ENCODE data around the gene PYGB. TPM values are rescaled to one million over a fixed set of nuclear protein-coding genes. Genes with fewer than 3 reads are reported as not detected.

The PYGB gene
- total RNA-seq, 1 experiment from 2014 or later, result 435 TPM

DNA sequence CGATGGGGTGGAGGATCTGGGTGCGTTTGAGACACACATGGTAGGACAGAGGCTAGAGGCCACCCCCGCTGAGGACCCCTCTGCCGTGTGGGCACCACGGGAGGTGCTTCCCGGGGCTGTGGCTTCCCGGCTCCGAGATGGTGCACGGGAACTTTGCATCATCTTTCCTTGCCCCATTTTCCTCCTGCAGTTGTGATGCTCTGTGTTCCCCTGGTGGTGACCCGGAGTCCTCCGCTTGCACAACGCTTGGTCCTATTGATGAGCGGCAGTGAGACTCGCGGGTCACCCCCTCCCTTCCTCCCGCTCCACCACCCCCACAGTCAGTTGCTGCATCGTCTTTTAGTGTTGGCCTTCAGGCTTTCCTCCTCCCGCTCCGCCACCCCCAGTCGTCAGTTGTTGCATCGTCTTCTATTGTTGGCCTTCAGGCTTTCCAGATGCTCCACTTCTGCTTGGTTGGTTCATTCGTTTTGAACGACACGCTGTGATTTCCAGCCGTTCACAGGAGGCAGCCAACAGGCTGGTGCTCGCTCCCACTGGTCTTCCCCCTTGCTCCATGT, 37.3 kb downstream of the PYGB start:
- H3K27ac Mint-ChIP-seq (ENCODE audit: low read depth, unreplicated experiment), result peak overlapping the region; percentile 64
- TF ChIP-seq, protein P1, sequence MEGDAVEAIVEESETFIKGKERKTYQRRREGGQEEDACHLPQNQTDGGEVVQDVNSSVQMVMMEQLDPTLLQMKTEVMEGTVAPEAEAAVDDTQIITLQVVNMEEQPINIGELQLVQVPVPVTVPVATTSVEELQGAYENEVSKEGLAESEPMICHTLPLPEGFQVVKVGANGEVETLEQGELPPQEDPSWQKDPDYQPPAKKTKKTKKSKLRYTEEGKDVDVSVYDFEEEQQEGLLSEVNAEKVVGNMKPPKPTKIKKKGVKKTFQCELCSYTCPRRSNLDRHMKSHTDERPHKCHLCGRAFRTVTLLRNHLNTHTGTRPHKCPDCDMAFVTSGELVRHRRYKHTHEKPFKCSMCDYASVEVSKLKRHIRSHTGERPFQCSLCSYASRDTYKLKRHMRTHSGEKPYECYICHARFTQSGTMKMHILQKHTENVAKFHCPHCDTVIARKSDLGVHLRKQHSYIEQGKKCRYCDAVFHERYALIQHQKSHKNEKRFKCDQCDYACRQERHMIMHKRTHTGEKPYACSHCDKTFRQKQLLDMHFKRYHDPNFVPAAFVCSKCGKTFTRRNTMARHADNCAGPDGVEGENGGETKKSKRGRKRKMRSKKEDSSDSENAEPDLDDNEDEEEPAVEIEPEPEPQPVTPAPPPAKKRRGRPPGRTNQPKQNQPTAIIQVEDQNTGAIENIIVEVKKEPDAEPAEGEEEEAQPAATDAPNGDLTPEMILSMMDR (IDR thresholded peaks at IDR 0.05; ENCODE audit: unreplicated experiment), result no peak
- no peak for DNase-seq (ENCODE audit: unreplicated experiment)
- BruUV-seq (replicated peaks), result no TSS peak
- ChIA-PET POLR2A (interaction anchor here (1.0 to 1.8 kb wide), 4 partner anchors 8 to 62 kb away, joined by 3 to 9 read pairs (median 5); no protein-coding TSS in a partner anchor), CTCF (interaction anchor here (1.5 to 1.7 kb wide), 2 partner anchors 11 to 15 kb away, joined by 3 to 8 read pairs; no protein-coding TSS in a partner anchor)
- H3K4me3 Mint-ChIP-seq (ENCODE audit: unreplicated experiment), result no peak overlapping the region
- H3K27me3 Mint-ChIP-seq (ENCODE audit: insufficient read depth, unreplicated experiment), result no peaks in the 10 kb centered on the region
- peaks cover 100% of the 10 kb centered on the region for H3K36me3 Mint-ChIP-seq (ENCODE audit: insufficient read depth, unreplicated experiment)
- no peaks in the 10 kb centered on the region for H3K9me3 Mint-ChIP-seq (ENCODE audit: unreplicated experiment)
- H3K4me1 Mint-ChIP-seq (ENCODE audit: insufficient read depth, unreplicated experiment), result peaks cover 9% of the 10 kb centered on the region
- intact Hi-C loops (cut with micrococcal nuclease), result no loop called here

DNA sequence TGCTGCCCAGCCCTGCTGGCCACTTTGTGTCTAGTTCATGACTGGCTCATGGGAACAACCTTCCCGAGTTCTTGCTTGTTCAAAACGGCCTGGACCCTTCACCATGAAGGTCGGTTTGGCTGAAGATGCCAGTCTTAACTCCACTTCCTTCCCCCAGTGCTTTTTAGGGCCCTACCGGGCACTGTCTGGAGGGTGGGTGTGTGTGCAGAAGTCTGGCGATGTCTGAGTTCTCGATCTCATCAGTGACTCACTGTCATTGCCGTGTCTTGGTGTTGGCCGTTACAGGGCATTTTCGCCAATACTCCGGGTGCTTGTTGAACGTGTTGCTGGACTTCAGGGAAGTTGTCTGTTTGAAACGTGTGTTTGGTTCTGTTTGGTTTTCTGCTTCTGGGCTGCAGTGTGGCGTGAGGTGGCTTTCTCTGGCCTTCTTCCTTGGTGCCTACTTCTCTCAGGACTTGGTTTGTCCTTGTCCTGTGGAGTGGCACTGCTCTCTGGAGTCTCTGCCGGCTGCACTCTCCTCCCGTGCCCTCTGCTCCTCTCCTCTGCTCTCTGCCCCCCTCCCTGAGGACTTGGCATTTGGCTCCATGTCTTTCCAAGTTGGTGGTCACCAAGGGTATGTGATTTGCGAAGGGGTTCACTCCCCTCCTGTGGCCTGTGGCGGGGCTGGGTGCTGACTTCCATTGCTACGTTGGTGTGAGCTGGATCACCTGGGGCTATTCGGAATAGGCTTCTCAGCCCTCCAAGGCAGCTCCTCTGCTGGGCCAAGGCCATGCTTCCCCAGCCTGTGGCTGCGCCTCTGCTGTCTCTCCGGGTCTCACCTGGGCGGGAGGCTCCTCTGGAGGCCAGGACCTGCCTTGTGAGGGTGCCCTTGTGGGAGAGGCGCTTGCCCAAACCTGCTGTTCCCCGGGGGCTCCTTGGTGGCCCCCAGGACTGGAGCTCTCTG, 38.2 kb downstream of the PYGB start:
- H3K4me1 Mint-ChIP-seq (ENCODE audit: insufficient read depth, unreplicated experiment), result peaks cover 9% of the 10 kb centered on the region
- peaks cover 100% of the 10 kb centered on the region for H3K36me3 Mint-ChIP-seq (ENCODE audit: insufficient read depth, unreplicated experiment)
- H3K27me3 Mint-ChIP-seq (ENCODE audit: insufficient read depth, unreplicated experiment), result no peaks in the 10 kb centered on the region
- no TSS peak for BruUV-seq (replicated peaks)
- CTCF ChIA-PET, result interaction anchor here (0.6 to 1.5 kb wide), 4 partner anchors 14 to 269 kb away, joined by 3 to 4 read pairs (median 3); no protein-coding TSS in a partner anchor
- no peak overlapping the region for H3K4me3 Mint-ChIP-seq (ENCODE audit: unreplicated experiment)
- H3K27ac Mint-ChIP-seq (ENCODE audit: low read depth, unreplicated experiment), result peak overlapping the region; percentile 64
- DNase-seq (ENCODE audit: unreplicated experiment), result no peak
- TF ChIP-seq, protein P1 (IDR thresholded peaks at IDR 0.05; ENCODE audit: unreplicated experiment), result no peak
- no peaks in the 10 kb centered on the region for H3K9me3 Mint-ChIP-seq (ENCODE audit: unreplicated experiment)
- POLR2A ChIA-PET, result interaction anchor here (0.9 to 1.3 kb wide), 2 partner anchors 10 to 100 kb away, joined by 3 to 4 read pairs; no protein-coding TSS in a partner anchor
- intact Hi-C loops (cut with micrococcal nuclease), result no loop called here

DNA sequence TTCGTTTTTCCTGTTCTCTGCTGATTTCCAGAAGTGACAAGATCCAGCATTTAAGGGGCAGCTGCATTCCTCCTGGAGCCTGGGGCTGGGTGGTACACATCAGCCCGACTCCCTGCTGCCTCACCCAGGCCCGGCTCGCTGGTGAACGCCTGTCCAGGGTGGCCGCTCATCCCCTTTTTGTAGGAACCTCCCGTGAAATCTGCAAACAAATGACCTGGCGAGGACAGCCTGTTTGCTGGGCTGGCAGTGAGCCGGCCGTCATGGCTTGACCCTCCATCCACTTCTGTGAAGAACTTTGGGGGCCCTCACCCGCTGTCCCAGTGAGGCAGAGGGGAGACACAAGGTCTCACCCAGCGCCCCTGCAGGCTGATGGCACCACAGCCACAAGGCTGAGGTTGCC, 39.0 kb downstream of the PYGB start:
- H3K27me3 Mint-ChIP-seq (ENCODE audit: insufficient read depth, unreplicated experiment), result no peaks in the 10 kb centered on the region
- no peak overlapping the region for H3K4me3 Mint-ChIP-seq (ENCODE audit: unreplicated experiment)
- ChIA-PET POLR2A (interaction anchor here (0.9 to 1.3 kb wide), 2 partner anchors 9 to 101 kb away, joined by 3 to 4 read pairs; no protein-coding TSS in a partner anchor), CTCF (interaction anchor here (0.6 to 1.0 kb wide), 2 partner anchors 16 to 269 kb away, joined by 3 to 4 read pairs; no protein-coding TSS in a partner anchor)
- no peaks in the 10 kb centered on the region for H3K9me3 Mint-ChIP-seq (ENCODE audit: unreplicated experiment)
- peaks cover 9% of the 10 kb centered on the region for H3K4me1 Mint-ChIP-seq (ENCODE audit: insufficient read depth, unreplicated experiment)
- BruUV-seq (replicated peaks), result no TSS peak
- DNase-seq (ENCODE audit: unreplicated experiment), result no peak
- no peak overlapping the region for H3K27ac Mint-ChIP-seq (ENCODE audit: low read depth, unreplicated experiment)
- H3K36me3 Mint-ChIP-seq (ENCODE audit: insufficient read depth, unreplicated experiment), result peaks cover 100% of the 10 kb centered on the region
- TF ChIP-seq, protein P1 (IDR thresholded peaks at IDR 0.05; ENCODE audit: unreplicated experiment), result no peak
- intact Hi-C loops (cut with micrococcal nuclease), result no loop called here

Measured in MCF 10A (cell line).